ENCODE data around the gene SELENON.

Gene SELENON

GRCh38 chr1:25772692-25773245 is 27.2 kb upstream of the SELENON start:
- H3K4me1 ChIP-seq: peaks cover 0 to 5% (median 0%) of the 10 kb centered on the region in 4 donors
- intact Hi-C loops (cut with DNase I; ENCODE audit: low total_unique reads): no loop called here
- H3K36me3 ChIP-seq: peaks cover 0 to 19% (median 18%) of the 10 kb centered on the region in 3 donors
- no peak overlapping the region for H3K4me3 ChIP-seq
- DNase-seq: no peak
- no peak for TF ChIP-seq CTCF (IDR thresholded peaks at IDR 0.05)
- H3K9me3 ChIP-seq: no peaks in the 10 kb centered on the region
- no peak overlapping the region for H3K27ac ChIP-seq
- H3K27me3 ChIP-seq: no peaks in the 10 kb centered on the region

- peaks cover 0 to 26% (median 24%) of the 10 kb centered on the region in 3 donors for H3K36me3 ChIP-seq
- no peak overlapping the region for H3K4me3 ChIP-seq
- no peaks in the 10 kb centered on the region for H3K9me3 ChIP-seq
- H3K27me3 ChIP-seq: no peaks in the 10 kb centered on the region
- no peak for TF ChIP-seq CTCF (IDR thresholded peaks at IDR 0.05)
- DNase-seq: no peak
- intact Hi-C loops (cut with DNase I; ENCODE audit: low total_unique reads): no loop called here
- H3K4me1 ChIP-seq: peaks cover 0 to 5% (median 0%) of the 10 kb centered on the region in 4 donors
- H3K27ac ChIP-seq: no peak overlapping the region
These were observed 26.4 kb upstream of the SELENON start for GRCh38 chr1:25773441-25774125.

GRCh38 chr1:25774206-25774803 is 25.7 kb upstream of the SELENON start:
- H3K4me1 ChIP-seq: peaks cover 0 to 5% (median 0%) of the 10 kb centered on the region in 4 donors
- no peaks in the 10 kb centered on the region for H3K9me3 ChIP-seq
- H3K4me3 ChIP-seq: no peak overlapping the region
- no peak for DNase-seq
- intact Hi-C loops (cut with DNase I; ENCODE audit: low total_unique reads): no loop called here
- H3K27ac ChIP-seq: no peak overlapping the region
- H3K27me3 ChIP-seq: no peaks in the 10 kb centered on the region
- peaks cover 0 to 31% (median 31%) of the 10 kb centered on the region in 3 donors for H3K36me3 ChIP-seq
- TF ChIP-seq CTCF (IDR thresholded peaks at IDR 0.05): no peak

GRCh38 chr1:25774921-25775771 is 24.8 kb upstream of the SELENON start:
- Histone ChIP-seq H3K36me3 (peaks cover 0 to 31% (median 31%) of the 10 kb centered on the region in 3 donors), H3K4me1 (peaks cover 0 to 5% (median 0%) of the 10 kb centered on the region in 4 donors), H3K27me3 (no peaks in the 10 kb centered on the region), H3K4me3 (no peak overlapping the region), H3K9me3 (no peaks in the 10 kb centered on the region), H3K27ac (no peak overlapping the region)
- TF ChIP-seq CTCF (IDR thresholded peaks at IDR 0.05): no peak
- DNase-seq: no peak
- intact Hi-C loops (cut with DNase I; ENCODE audit: low total_unique reads): no loop called here

GRCh38 chr1:25779388-25779787 is 20.6 kb upstream of the SELENON start:
- no peak for DNase-seq
- intact Hi-C loops (cut with DNase I; ENCODE audit: low total_unique reads): no loop called here
- TF ChIP-seq CTCF (IDR thresholded peaks at IDR 0.05): no peak
- Histone ChIP-seq H3K27ac (no peak overlapping the region), H3K4me3 (no peak overlapping the region), H3K4me1 (no peaks in the 10 kb centered on the region), H3K36me3 (peaks cover 0 to 32% (median 25%) of the 10 kb centered on the region in 3 donors), H3K27me3 (no peaks in the 10 kb centered on the region), H3K9me3 (no peaks in the 10 kb centered on the region)

Measured in tibial artery (tissue), 4 donors.